Stimulated activated CD8-positive, alpha-beta memory T cell treated with anti-CD3 and anti-CD28 coated beads, Interleukin-7, amount 100 ng/mL, for 4 hours (primary cell): ENCODE data around the gene TFCP2L1.
"Not testable (repeated sequence)": the region's sequence is repeated elsewhere in the genome, so short reads cannot be mapped to it uniquely, and the experiment has no call there.

ENCODE experiments used
- DNase-seq, 2 donors: peaks; one replicate each; pipeline ENCODE4 v3.0.0-alpha.2; 2020; ENCODE audit warnings: low read depth in 2 of 2

TFCP2L1 gene

GRCh38 chr2:121295911-121296650 lies 11.1 kb upstream of the TFCP2L1 start:
- no peak for DNase-seq

DNA sequence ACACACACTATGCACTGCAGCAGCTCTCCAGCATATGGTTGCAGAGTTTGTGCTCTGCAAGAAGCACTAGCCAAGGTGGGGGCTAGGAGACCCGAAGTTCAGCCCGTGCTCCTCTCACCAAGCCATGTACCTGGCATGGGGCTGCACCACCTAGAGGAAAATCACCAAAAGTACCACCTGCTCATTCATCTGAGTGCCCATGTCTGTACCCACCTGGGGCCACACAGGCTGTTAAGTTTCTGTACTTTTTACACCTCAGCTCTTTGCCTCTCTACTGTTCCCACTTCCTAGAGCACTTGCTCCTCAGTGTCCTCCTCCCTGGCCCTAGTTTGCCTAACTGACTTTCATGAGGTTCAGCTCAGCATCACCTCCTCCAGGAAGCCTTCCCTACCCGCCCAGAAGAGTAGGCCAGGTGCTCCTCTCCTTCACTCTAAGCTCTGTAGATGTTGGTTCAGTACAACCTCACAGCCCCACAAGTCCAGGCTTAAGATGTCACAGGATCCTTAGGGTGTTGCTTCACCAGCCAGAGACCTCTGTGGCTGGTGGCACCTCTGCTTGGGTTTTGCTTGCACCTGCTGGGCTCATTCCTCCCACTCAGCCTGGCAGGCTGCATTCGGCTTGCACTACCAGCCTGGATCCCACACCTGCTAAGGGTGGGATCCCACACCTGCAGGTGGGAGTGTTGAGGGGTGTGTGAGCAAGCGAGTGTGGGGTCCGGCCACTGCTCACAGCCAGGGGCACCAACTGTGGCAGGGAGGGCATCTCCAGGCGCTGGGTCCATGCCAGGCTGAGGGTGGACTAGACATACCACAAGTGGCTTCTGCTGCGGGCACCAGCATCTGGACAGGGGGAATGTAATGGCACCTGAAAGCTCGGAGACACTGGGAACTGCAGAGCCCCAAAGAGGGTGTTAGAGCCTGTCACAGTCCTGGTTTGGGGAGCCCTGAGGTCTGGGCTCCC lies 10.2 kb upstream of the TFCP2L1 start:
- no peak for DNase-seq

DNA sequence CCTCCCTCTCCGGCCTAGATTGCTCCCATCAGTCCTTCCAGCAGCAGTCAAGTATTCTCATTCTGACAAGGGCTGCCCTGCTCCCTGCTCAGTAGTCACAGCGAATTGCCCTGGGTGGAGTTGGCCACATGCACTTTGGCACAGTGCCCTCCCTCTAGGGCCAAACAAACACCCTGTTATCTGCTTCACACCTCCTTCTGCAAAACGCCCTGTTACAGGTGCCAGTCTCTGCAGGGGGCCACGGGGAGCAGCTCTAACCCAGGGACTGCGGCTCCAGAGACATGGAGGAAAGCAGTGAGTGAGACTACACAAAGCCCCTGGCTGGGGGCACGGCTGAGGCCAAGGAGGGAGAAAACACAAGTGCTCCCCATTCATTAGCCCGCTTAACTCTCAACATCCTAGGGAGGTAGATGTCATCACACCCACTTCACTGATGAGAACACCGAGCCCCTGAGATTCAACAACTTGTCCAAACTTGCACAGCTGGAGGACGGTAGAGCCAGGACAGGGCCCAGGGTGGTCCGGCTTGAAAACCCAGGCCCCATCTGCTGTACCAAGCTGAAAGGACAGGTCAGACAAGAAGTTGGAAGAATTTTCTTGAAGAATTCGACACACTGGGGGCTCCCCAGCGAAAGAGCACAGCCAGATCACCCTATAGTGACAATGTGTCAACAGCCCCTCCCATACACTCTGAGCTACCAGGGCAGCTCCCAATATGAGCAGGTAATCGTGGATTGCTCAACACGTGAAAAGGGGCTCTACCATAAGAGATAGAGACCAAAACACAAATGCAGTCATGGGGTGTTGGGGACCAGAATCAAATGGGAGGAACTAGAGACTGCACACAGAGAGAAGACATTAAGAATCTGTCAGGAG lies 8.7 kb upstream of the TFCP2L1 start:
- DNase-seq, result no peak

DNA sequence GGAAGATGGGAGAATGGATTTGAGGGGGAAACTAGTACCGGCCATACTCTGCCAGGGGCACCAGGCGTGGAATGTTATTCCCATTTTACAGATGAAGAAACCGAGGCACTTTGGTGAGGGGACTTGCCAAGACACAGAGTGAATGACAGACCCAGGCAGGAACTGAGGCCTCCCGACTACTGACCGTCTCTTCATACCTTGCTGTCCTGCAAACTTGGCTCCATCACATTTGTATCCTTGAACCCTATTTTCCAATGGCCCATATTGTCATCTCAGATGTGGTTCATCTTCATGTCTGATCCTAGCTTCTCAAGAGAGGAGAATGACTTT lies 6.2 kb upstream of the TFCP2L1 start:
- no peak for DNase-seq

- no peak for DNase-seq
Measured at GRCh38 chr2:121289271-121289670, 4.3 kb upstream of the TFCP2L1 start.

GRCh38 chr2:121288454-121289231 lies 3.6 kb upstream of the TFCP2L1 start:
- no peak for DNase-seq

DNA sequence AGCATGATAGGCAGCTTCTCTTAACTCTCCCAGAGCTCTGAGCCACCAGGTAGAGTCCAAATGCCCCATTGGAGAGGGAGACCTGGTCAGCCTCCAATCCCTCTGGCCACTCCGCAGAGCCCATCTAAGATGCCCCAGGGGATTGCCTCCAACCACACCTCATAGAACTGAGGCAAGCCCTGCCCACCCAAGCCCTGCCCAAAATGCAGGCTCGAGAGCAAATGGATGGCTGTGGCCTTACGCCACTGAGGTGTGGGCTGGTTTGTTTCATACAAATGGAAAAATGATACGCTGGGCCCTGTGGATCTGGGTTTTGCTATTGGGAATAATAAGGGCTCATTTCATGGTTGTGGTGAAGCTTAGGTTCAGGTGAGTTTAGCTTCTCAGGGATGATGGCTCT lies 3.0 kb upstream of the TFCP2L1 start:
- DNase-seq, result no peak

DNA sequence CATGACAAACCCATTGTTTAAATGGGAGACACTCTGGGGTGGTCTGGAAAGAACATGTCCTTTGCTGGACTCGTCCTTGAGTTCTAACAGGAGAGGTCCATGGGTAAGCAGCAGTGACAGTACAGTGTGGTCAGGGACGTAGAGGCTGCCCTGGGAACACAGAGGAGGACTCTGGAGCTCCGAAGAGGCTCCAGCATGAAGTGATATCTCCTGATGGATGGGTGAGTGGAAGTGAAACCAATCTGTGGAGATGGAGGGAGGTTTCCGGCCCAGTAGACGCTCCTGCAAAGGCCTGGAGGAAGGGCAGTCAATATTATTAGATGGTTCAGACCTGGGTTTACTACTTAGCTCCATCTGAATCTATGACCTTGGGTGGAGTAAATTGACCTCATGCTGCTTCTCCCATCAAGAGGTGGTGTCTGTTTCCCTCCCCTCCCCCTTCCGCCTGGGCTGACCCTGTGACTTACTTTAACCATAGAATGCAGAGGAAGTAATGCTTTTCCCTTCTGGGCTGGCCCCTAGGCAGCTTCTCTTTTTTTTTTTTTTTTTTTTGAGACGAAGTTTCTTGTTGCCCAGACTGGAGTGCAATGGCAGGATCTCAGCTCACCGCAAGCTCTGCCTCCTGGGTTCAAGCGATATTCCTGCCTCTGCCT lies 2.3 kb upstream of the TFCP2L1 start:
- no peak for DNase-seq

GRCh38 chr2:121286506-121286905 lies 1.5 kb upstream of the TFCP2L1 start:
- DNase-seq, result no peak

- DNase-seq, result no peak
Measured at GRCh38 chr2:121285926-121286325, 924 bp upstream of the TFCP2L1 start.

DNA sequence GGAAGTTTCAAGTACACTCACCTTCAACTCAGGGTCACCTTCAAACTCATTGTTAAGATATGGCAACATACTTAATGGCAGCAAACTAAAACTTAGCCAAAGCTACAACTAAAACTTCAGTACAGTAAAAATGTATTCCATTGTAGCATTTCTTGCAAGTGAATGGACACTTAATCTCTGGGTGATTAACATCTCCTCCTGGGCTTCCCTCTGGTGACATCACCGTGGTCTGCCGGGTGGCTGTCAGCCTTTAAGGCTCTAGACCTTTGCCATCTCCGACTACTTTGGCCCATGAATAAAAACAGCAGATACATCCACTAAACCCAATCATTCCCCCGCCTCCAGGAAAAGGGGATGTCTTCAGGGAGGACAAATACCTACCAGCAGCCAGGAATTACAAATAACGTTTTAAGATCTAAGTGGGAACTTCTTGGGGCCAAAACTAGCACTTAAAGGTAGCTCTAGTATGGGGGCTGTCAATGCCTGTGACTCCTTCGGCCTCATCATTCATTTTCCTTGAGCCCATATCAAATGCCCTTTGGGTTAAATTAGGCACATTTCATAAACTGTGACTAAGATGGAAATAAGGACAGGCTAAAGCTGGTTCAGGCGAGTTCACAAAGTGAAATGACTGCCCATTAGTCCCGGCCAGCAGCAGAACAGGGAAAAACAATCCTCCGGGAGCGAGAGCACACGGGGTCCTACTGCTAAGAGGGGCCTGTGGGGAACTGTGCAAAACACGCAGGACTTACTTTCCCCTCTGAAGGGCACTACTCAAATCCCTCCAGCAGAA lies 1.1 kb downstream of the TFCP2L1 start:
- no peak for DNase-seq

GRCh38 chr2:121282800-121283385 lies 2.1 kb downstream of the TFCP2L1 start:
- no peak for DNase-seq

GRCh38 chr2:121281694-121282093 lies 3.3 kb downstream of the TFCP2L1 start:
- DNase-seq, result no peak

DNA sequence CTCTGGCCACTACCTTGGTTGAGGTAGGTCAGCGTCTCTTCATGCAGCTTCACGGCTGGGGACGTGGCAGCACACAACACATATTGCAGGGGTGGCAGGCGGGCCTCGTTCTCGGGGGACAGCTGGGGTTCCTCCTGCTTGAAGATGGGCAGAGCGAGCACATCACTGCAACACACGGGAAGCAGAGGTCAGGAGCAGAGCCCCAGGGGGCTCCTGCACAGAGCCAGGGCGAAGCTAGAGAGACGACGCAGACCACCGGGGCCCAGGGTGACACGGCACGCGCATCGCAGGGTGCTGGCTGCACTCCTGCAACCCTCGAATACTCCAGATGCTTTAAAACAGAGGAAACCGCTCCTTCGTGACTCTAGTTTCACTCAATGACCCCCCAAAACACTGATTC lies 3.9 kb downstream of the TFCP2L1 start:
- DNase-seq, result no peak

DNA sequence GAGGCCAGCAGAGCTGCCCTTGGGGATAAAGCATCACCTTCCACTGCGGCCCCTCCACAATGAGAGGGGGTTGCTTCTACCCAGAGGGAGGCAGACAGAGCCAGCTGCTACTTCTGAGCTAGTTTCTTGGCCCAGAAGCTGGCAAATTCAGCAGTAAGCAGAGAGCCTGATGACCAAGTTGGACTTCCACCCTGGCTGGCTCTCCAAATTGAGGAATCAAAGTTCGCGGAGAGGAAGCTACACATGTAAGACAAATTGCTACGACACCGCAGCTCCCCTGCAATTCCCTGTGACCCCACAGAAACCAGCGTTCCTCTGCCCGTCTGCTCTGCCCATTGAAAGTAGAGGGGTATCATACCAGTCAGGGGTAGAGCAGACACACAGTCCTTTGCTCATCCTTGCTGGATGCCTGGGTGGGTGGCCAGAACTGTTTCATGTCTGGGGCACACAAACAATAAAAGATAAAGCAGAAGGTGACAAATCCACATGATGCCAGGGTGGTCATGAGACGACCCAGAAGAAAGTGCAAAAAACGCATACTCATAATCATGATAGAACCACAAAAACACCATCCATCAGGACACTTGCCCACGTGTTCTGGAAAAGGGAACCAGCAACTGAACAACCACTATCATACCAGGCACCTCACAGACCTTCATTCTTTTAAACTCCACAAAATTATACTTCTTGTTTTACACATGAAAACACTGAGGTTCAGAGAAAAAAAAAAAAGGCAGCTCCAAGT lies 5.4 kb downstream of the TFCP2L1 start:
- DNase-seq, result no peak

- DNase-seq, result no peak
Measured at GRCh38 chr2:121276341-121276740, 8.7 kb downstream of the TFCP2L1 start.

- DNase-seq, result no peak
Measured at GRCh38 chr2:121273116-121273515, 11.9 kb downstream of the TFCP2L1 start.

GRCh38 chr2:121272596-121272995 lies 12.4 kb downstream of the TFCP2L1 start:
- DNase-seq, result no peak

- not testable (repeated sequence) for DNase-seq
Measured at GRCh38 chr2:121269436-121269835, 15.6 kb downstream of the TFCP2L1 start.
